Cerebellar nuclear complex (tissue), 1 donor: ENCODE measurements around the gene MYO7B.

Experiments
- DNase-seq, 2 experiments: peaks; one replicate each; lab custom pipeline; 2025; lab: John Stamatoyannopoulos, UW

The MYO7B gene

DNA sequence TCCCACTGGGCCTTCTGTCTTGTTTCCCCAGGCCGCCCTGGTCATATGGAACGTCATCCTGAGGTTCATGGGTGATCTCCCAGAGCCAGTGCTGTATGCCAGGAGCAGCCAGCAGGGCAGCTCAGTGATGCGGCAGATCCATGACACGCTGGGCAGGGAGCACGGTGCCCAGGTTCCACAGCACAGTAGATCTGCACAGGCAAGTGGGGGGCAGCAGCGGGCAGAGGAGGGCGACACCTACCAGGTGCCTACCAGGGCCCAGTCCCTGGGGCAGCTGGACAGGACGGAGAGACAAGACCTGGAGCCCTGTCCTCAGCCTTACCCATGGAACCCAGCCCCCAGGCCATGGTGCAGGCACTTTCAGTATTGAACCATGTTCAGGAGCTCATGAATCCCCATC is 74.3 kb downstream of the MYO7B start:
- DNase-seq = no peak

DNA sequence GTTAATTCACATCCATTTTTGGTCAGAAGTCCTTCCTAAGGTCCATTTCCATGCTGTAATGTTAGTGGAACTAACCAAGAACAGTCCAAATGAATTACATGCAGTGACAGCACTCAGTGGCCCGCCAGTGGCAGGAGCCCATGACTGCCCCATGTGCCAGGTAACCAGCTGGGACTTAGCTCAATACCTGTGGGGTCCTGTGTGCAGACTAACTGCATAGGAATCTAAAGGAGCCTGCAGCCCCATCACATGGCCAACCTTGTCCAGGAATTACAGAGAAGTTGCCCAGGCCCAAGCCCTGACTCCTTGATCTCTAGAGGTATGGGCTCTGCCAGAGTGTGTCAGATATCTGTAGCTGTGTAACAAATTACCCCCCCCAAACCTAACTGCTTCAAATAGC is 75.1 kb downstream of the MYO7B start:
- no peak for DNase-seq

DNA sequence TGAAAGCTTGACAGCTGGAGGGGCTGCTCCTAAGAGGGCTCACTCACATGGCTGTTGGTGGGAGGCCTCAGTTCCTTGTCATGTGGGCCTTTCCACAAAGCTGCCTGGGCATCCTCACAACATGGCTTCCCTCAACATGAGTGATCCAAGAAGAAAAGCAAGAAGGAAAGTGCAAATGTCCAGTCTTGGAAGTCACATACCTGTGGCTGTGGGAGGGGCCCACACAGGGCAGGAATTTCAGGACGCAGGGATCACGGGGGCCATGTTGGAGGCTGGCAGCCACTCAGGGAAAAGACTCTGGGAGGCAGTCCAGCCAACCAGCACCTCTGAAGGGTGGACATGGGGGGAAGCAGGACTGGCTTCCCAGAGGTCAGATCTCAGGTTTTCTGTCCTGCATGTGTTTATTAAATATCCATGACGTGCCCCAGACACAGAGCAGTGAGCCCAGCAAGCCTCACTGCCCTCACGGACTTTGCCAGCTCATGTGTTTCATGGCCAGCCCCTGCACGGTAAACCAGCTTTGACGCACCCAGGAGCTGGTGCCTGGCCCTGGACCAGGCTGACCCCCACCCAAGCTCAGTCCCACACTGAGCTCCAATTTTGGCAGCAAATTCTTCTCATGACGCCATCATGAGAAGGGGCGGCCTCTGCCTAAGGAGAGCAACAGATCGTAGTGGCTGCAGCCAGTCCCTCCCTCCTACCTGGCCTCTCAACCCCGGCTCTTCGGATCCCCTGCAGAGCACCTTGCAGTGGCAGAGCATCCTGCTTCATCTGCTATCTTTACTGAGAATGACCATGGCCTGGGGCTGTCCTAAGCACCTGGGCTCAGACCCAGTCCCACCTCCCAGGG is 75.8 kb downstream of the MYO7B start:
- DNase-seq = no peak

DNA sequence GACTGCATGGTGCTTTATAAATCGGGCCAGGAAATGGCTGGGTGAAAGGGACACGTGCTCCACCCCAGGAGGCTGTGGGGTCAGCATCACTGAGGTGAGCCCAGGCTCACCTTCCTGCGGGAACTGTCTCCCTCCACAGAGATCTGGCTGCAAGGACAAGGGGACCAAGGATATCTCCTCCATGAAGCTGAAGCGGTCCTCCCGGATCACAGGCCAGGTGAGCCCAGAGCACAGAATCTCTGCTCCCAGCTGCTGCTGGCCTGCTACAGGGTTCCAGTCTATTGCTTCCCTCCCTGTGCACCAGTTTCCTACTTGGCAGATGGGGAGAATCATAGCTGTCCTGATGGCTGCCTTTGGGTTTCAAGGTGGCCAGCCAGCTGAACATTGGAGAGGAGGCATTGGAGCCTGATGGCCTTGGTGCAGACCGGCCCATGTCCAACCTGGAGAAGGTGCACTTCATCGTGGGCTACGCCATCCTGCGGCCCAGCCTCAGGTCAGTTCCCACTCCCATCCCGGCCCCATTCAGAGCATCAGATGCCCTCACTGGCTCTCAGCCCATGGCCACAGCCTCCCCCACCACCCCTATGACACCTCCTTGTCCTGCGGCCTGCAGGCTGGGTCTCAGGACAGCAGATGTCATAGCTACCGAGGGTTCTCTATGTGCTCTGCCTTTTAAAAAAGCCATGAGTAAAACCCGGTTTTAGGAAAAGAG is 76.8 kb downstream of the MYO7B start:
- DNase-seq = no peak

DNA sequence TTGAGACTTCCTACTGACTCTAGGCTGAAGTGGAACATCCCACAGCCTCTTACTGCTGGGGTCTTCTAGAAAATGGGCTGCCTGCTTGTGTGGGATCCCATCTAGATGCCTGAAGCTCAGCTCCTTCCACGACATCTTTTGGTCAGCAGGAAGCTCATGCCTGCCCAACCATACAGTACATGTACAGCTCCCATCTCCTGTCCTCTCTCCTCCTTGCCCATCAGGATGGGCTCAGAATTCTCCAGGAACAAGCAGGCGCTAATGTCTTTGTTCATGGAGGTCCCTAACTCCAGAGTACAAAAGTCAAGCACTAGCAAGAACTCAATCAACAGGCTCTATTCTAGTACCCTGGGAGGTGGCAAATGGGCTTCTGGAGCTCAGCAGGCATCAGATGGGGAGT is 78.8 kb downstream of the MYO7B start:
- DNase-seq = no peak

DNA sequence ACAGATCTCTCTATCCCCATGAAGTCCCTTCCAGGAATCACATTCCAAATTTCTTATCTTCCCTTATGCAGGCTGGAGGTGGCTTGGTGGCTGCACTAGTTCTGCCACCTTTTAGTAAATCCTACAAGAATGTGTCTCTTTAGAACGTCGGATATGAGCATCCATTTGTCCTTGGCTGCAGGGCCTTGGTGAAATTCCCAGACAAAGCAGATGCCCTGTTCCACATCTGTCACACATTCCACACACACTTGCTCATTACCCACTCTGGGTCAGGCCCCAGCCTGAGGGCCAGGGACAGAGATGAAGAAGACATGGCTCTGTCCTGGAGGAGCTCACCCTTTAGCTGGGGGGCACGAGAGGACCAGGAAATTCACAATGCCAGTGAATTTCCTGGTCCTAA is 79.2 kb downstream of the MYO7B start:
- no peak for DNase-seq

DNA sequence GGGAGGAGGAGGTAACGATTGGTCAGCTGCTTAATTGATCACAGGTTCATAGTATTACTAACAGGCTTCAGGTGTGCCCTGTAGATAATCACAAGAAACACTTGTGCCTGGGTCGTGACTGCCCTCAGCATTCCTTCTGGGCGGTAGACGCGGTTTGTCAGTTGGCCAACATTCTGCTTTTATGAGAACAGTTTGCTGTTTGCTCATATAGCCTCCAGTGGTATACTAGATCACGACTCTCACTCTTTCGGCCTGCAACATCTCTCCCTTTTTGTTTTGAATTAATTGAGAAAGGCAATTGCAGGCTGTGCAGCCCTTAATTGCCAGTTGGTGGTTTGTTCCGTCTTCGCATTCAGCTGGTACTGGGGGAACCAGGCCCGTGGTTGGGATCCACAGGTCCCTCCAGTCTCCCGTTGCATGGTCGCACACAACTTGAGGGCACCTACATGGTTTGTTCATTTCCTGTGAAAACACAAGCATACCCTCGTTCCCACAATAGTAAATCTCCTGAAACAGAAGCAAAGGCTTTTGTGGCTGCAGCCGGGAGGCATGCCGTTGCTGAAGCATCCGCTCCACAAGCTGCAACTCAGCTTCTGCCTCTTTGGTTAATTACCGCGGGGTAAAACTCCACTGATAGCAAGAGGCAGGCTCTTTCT is 80.2 kb downstream of the MYO7B start:
- DNase-seq = no peak

DNA sequence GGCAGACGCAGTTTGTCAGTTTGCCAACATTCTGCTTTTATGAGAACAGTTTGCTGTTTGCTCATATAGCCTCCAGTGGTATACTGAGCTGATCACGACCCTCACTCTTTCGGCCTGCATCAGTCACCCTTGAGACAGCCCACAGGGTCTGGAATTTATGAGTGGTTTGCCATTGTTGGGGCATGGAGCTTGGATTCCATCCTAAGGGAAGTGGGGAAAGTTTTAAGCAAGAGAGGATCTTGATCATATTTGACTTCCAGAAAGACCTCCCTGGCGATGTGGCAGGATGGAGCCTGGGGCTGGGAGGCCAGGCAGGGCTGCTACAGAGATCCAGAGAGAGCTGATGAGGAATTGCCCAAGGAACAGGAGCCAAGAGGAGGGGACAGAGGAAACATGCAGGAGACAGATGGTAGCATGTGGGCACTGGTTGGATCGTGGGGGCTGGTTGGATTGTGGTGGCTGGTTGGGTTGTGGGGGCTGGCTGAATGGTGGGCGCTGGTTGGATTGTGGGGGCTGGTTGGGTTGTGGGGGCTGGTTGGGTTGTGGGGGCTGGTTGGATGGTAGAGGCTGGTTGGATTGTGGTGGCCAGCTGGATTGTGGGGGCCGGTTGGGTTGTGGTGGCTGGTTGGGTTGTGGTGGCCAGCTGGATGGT is 83.2 kb downstream of the MYO7B start:
- no peak for DNase-seq

DNA sequence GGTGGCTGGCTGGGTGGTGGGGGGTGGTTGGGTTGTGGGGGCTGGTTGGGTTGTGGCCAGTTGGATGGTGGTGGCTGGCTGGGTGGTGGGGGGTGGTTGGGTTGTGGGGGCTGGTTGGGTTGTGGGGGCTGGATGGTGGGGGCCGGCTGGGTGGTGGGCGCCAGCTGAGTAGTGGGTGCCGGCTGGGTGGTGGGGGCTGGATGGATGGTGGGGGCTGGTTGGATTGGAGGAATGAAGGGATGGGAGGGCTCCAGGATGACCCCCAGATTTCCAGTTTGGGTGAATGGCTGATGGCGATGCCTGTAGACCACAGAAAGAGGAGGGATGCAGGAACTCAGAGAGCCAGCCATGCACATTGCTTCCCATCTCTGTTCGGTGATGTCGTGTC is 83.7 kb downstream of the MYO7B start:
- DNase-seq = no peak

DNA sequence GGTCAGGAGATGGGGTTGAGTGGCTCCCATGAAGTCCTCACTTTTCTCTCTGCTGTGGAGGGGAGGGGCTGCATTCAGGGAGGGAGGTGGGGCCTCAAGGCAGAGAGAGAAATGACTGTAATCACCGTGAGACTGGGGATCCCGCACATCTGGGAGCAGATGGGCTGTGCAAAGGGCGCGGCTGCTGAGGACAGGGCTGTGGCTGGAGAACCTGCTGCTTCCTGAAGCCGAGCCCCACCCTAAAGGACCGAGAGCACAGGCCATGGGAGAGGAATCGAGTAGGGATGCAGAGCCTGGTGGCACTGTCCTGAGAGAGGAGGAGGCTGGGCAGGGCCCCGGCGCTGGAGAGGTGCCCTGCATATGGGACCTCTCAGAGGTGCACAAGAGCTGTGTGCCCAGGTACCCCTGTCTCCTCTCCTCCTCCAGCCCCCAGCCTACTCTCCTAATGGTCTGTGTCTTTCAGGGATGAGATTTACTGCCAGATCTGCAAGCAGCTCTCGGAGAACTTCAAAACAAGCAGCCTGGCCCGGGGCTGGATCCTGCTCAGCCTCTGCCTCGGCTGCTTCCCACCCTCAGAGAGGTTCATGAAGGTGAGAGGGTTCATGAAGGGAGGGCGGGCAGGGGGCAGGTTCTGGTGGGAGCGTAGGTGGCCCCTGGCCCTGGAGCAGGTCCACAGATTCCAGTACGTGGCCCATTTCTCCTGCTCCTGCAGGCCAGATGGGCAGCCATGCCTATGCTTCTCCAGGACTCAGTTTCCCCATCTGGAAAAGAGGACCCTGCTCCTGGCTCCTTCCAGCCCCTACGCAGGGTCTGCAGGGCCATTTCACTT is 84.6 kb downstream of the MYO7B start:
- DNase-seq = no peak

DNA sequence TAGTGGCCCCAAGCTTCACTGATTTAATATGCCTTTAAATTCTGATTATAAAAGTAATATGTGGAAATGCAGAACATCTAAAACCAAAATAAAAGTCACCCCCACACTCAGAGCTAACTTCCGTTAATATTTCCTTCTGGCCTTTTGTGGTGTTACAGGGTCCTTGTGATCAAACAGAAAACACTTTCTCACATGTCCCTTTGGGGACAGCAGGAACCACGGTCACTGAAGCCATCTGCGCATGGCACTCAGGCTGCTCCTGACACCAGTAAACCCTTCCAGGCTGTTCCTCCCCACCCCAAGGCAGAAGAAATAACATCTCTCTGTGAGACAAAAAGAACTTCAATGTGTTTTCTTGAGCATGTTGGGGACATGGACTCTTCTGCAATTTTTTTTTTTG is 85.4 kb downstream of the MYO7B start:
- DNase-seq = no peak

DNA sequence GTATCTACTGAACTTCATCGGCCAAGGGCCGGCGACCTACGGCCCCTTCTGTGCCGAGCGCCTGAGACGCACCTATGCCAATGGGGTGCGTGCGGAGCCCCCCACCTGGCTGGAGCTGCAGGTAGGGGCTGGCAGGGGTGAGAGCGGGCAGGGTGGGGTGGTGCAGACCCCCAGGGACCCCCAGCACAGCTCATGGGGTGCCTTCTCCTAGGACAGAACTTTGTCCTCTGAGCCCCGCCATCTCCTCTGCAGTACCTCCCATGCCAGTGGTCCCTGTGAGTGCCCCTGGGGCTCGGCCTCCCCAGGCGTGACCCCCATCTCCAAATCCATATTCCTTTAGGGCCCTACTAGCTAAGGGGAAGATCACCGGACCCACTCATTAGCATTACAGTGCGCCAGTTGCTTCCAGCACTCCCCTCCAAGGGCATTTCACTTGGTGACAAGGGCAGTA is 86.5 kb downstream of the MYO7B start:
- DNase-seq = no peak

DNA sequence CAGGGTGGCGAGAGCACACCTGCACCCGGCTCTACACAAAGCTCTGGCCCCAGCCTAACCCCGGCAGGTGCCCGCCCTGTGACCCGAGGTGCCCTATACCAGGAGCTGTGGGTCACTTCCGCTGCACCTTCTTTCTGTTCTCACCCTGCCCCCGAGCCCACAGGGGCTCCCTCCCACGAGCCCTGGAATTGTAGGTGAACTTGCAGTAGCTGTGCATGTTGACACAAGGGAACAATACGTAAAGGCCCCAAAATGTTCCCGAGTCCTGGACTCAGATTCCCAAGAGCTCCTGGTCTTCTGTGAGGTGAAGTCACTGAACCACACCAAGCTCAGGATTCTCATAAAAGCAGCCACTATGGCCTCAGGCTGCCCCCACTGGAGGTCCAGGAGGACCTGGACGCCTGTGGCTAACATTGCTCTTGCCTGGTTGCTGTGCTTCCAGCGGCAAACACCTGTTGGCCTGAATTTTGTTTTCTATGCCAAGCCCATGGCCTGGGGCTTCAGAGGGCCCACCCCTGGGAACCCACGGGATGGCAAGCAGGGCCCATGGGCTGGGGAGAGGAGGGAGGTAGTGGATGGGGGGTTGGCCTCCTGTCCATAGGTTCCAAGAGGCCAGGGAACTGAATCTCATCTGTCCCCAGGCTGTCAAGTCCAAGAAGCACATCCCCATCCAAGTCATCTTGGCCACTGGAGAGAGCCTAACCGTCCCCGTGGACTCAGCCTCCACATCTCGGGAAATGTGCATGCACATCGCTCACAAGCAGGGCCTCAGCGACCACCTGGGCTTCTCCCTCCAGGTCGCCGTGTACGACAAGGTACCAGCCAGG is 87.3 kb downstream of the MYO7B start:
- DNase-seq = no peak

DNA sequence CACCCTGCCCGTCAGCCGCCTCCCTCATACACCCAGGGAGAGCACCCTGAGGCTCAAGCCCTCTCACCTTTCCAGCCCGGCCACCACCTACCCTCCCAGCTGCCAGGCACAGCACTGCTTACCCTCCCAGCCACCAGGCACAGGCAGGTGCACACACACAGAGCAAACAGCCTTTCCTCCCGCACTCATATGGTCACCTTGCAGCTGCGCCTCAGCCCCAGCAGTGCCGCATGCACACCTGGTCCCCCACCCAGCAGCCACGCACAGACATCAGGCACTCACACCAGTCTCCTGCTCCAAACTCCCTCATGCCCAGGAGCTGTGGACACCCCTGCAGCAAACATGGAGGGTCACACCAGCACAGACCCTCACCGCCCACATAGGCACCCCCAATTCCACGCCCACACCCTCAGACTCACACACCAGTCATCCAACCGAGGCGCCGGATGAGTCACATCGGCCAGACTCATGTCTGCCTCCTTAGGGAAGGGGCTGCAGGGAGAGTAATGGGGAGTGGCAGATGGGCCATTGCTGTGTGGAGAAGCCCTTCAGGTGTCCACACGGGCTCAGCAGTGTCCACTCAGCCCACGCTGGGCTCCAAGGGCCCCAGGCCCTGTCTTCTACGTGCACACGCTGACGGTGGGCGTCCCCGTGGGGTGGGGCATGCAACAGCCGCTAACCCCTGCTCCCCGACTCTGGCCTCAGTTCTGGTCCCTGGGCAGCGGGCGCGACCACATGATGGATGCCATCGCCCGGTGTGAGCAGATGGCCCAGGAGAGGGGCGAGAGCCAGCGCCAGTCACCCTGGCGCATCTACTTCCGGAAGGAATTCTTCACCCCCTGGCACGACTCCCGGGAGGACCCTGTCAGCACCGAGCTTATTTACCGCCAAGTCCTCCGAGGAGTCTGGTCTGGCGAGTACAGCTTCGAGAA is 88.2 kb downstream of the MYO7B start:
- no peak for DNase-seq

DNA sequence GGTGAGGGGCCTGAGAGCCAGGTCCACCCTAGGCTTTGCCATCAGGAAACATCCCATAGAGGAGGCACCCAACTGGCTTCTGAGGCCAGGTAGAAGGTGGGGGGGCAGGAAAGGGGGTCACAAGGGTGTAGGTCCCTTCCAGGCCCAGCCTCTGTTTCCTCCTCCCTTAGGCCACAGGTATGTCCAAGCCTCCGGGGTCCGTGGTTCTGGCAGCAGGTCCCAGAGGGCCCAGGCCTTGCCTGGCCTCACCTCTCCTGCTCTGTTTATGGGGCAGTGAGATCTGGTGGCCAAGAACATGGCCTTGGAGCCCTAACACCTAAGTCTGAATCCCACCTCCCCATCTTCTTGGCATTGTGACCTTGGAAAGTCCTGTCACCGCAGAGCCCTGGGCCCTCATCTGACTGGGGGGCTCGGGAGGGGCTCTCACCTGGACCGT is 88.9 kb downstream of the MYO7B start:
- DNase-seq = no peak

DNA sequence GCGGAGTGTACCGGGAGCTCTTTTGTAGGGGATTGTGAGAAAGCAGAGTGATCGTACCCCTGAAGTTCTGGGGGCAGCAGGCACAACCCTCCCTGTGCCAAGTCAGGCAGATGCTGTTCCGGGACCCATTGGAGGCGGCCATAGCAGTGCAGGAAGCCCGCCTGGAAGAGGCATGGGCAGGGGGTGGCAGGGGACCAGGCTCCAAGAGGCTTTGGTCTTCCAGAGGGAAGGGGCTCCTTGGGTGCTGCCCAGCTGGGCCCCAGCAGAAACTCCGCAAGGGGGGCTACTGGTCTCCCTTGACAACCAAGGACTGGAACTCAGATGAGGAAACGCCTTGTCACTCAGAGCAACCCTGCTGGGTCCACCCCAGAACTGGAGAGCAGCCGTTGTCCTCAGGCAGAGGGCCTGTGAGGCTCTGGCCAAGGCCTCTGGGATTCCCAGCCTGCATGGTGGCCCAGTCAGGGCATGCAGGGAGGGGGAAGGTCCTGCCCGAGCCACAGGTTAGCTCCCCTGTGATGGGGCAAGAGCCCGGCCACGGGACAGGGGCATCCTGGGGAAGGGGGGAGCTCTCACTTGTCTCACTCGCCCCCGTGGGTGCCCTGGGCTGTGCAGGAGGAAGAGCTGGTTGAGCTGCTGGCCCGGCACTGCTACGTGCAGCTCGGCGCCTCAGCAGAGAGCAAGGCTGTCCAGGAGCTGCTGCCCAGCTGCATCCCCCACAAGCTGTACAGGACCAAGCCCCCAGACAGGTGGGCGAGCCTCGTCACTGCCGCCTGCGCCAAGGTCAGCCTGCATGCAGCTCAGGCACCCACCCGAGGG is 89.5 kb downstream of the MYO7B start:
- no peak for DNase-seq

DNA sequence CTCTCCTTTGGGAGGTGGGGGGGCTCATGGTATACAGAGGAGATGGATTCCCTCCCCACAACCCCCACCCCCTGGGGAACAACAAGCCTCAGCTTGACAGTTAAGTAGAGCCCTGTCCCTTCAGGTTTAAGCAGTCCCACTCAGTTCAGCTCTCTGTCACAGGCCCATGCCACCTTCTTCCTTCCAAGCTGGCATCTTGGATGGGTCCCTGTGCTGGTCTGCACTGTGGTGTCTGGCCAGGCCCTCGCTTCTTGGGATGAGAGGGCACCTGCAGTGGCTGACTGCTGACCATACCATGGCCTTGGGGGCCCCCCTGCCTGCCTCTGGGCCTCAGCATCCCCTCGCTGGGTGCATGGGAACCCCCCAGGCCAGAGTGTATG is 90.1 kb downstream of the MYO7B start:
- DNase-seq = no peak

DNA sequence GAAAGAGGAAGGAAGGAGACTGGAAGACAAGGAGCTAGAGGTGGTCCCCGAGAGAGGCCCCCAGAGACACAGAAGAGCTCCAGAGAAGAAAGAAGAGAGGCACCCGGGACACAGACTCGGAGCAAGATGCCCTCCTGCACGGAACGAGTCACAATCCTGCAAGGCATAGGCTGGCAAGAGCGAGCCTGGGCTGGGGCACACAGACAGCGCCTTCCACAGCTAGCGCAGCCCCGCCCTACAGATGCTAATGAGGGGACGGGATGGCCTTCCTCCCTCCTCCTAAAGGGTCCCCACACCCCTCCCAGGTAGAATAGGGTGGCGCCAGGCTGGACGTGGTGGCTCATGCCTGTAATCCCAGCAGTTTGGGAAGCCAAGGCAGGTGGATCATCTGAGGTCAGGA is 90.7 kb downstream of the MYO7B start:
- DNase-seq = no peak
